Uterus (tissue), 4 donors: ENCODE data around the gene AUTS2. TPM values are rescaled to one million over a fixed set of nuclear protein-coding genes. Genes with fewer than 3 reads are reported as not detected.
"Not testable (repeated sequence)": the region's sequence is repeated elsewhere in the genome, so short reads cannot be mapped to it uniquely, and the experiment has no call there.

ENCODE experiments used
- DNase-seq, 2 donors: peaks; one replicate each; pipeline ENCODE4 v3.0.0-alpha.2; 2019 to 2020
- H3K27ac ChIP-seq, 2 donors: fragments of 200-600 bp; sonication (generic); 1 replicate in 1 of 2; 2 replicates in 1 of 2; pipeline ENCODE4 v1.5.1; 2016 to 2018
- H3K27me3 ChIP-seq, 2 donors: fragments of 200-600 bp; sonication (generic); one replicate each; pipeline ENCODE4 v1.5.1; 2018 to 2019; ENCODE audit warnings: control low read depth in 1 of 2
- H3K36me3 ChIP-seq, 2 donors: fragments of 200-600 bp; sonication (generic); one replicate each; pipeline ENCODE4 v1.5.1; 2019; ENCODE audit warnings: control low read depth in 1 of 2
- H3K4me1 ChIP-seq, 2 donors: fragments of 200-600 bp; sonication (generic); one replicate each; pipeline ENCODE4 v1.5.1; 2018 to 2019; ENCODE audit warnings: control low read depth in 1 of 2
- H3K4me3 ChIP-seq, 2 donors: fragments of 200-600 bp; sonication (generic); 1 replicate in 1 of 2; 2 replicates in 1 of 2; pipeline ENCODE4 v1.5.1; 2018 to 2019; ENCODE audit warnings: mild to moderate bottlenecking in 1 of 2
- H3K9me3 ChIP-seq, 2 donors: fragments of 200-600 bp; sonication (generic); one replicate each; pipeline ENCODE4 v1.5.1; 2019; ENCODE audit warnings: control low read depth in 1 of 2
- POLR2A ChIP-seq, 2 donors: fragments of 450-650 bp; IDR thresholded peaks; one replicate each; pipeline ENCODE4 v1.6.1; 2016; ENCODE audit warnings: antibody characterized with exemption in 2 of 2, mild to moderate bottlenecking in 1 of 2, moderate library complexity in 1 of 2
- intact Hi-C: fragments of 100-400 bp; cut with DNase I; formaldehyde crosslinking; loops from one replicate; pipeline ENCODE4 v1.15.1; 2023; ENCODE audit warnings: low total_unique reads
- total RNA-seq, 4 donors: library from RNA; depleted of rRNA in 3 of 4; stranded (reverse); fragments of >200 nt in 3 of 4; gene quantifications; one replicate each; pipeline versions ENCODE4 v1.1.0 to v1.2.4, GENCODE V29; 2014 to 2023
- TF ChIP-seq, protein P1 (sequence below), 4 experiments: fragments of 200-600 bp in 2 of 4; fragments of 450-650 bp in 2 of 4; sonication (generic) in 2 of 4; IDR thresholded peaks; one replicate each; pipeline ENCODE4 v1.5.1; 2016 to 2019; ENCODE audit warnings: antibody characterized with exemption in 4 of 4, mild to moderate bottlenecking in 2 of 4, moderate library complexity in 1 of 4
- donor health status: DM: yes; HTN: yes; CAD: no.

AUTS2 gene
- total RNA-seq, 4 donors from 2014 or later = 10.5 to 58.2 (median 30.0) TPM

GRCh38 chr7:69776611-69777010, 178.3 kb downstream of the AUTS2 start:
- H3K4me1 ChIP-seq = no peaks in the 10 kb centered on the region
- H3K27ac ChIP-seq = no peak overlapping the region
- intact Hi-C loops = no loop called here
- no peaks in the 10 kb centered on the region for H3K9me3 ChIP-seq
- H3K27me3 ChIP-seq = no peaks in the 10 kb centered on the region
- no peak for DNase-seq
- no peak overlapping the region for H3K4me3 ChIP-seq
- no peaks in the 10 kb centered on the region for H3K36me3 ChIP-seq
- no peak for TF ChIP-seq POLR2A (IDR thresholded peaks at IDR 0.05)
- TF ChIP-seq, protein P1, sequence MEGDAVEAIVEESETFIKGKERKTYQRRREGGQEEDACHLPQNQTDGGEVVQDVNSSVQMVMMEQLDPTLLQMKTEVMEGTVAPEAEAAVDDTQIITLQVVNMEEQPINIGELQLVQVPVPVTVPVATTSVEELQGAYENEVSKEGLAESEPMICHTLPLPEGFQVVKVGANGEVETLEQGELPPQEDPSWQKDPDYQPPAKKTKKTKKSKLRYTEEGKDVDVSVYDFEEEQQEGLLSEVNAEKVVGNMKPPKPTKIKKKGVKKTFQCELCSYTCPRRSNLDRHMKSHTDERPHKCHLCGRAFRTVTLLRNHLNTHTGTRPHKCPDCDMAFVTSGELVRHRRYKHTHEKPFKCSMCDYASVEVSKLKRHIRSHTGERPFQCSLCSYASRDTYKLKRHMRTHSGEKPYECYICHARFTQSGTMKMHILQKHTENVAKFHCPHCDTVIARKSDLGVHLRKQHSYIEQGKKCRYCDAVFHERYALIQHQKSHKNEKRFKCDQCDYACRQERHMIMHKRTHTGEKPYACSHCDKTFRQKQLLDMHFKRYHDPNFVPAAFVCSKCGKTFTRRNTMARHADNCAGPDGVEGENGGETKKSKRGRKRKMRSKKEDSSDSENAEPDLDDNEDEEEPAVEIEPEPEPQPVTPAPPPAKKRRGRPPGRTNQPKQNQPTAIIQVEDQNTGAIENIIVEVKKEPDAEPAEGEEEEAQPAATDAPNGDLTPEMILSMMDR (IDR thresholded peaks at IDR 0.05) = no peak

GRCh38 chr7:69778138-69778537, 179.9 kb downstream of the AUTS2 start:
- intact Hi-C loops = no loop called here
- Histone ChIP-seq H3K4me3 (no peak overlapping the region), H3K4me1 (no peaks in the 10 kb centered on the region), H3K9me3 (no peaks in the 10 kb centered on the region), H3K36me3 (no peaks in the 10 kb centered on the region), H3K27ac (no peak overlapping the region), H3K27me3 (no peaks in the 10 kb centered on the region)
- TF ChIP-seq POLR2A (IDR thresholded peaks at IDR 0.05) = no peak
- TF ChIP-seq, protein P1 (IDR thresholded peaks at IDR 0.05) = no peak
- DNase-seq = no peak

DNA sequence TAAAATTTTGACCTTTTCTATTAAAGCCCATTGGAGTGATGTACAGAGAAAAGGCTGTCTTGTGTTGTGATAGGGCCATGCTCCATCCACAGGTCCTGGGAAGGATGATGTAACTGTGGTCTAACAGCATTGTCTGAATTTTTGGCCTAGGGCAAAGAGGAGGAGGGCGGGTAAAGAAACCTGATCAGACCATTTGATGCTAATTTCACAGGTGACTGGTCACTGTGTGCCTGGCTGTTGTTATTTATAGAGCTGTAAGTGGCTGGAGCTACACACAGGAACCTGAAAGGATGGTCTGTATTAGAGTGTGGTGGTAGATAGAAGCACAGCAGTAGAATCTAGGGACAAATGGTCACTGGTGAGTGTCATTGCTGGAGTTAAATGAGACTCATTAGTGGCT, 182.1 kb downstream of the AUTS2 start:
- Histone ChIP-seq H3K27me3 (no peaks in the 10 kb centered on the region), H3K9me3 (no peaks in the 10 kb centered on the region), H3K4me3 (no peak overlapping the region), H3K36me3 (no peaks in the 10 kb centered on the region), H3K27ac (no peak overlapping the region), H3K4me1 (peaks cover 0 to 11% of the 10 kb centered on the region in 2 donors)
- no peak for DNase-seq
- no peak for TF ChIP-seq POLR2A (IDR thresholded peaks at IDR 0.05)
- TF ChIP-seq, protein P1 (IDR thresholded peaks at IDR 0.05) = no peak
- intact Hi-C loops = no loop called here

DNA sequence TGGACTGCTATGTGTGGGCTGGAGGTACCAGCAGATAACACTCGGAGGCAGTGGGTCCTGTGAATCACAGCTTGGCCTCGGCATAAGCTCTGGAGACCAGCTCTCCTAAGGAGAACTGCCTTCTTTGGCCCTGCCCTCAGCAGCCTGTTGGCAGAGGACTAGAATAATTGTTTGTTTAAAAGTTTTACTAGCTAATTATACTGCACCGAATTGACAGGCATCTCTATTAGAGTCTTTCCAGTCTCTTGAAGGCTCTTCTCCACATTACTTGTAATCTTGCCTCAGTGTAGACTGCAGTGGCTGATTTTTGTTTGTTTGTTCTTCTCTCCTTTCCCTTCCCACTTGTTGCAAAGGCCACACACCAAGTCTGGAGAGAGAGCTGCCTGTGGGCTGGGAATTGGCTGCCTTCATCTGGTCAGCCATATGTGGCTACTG, 183.2 kb downstream of the AUTS2 start:
- H3K9me3 ChIP-seq = no peaks in the 10 kb centered on the region
- peak overlapping the region in 1 of 2 donors; percentile 50 for H3K27ac ChIP-seq
- no peak overlapping the region for H3K4me3 ChIP-seq
- no peaks in the 10 kb centered on the region for H3K36me3 ChIP-seq
- peak; percentile 23 to 26 for DNase-seq
- intact Hi-C loops = no loop called here
- H3K4me1 ChIP-seq = peaks cover 0 to 11% of the 10 kb centered on the region in 2 donors
- H3K27me3 ChIP-seq = no peaks in the 10 kb centered on the region
- TF ChIP-seq POLR2A (IDR thresholded peaks at IDR 0.05) = no peak
- TF ChIP-seq, protein P1 (IDR thresholded peaks at IDR 0.05) = no peak

- intact Hi-C loops = no loop called here
- peaks cover 0 to 11% of the 10 kb centered on the region in 2 donors for H3K4me1 ChIP-seq
- H3K9me3 ChIP-seq = no peaks in the 10 kb centered on the region
- no peaks in the 10 kb centered on the region for H3K27me3 ChIP-seq
- no peak overlapping the region for H3K4me3 ChIP-seq
- H3K36me3 ChIP-seq = no peaks in the 10 kb centered on the region
- H3K27ac ChIP-seq = peak overlapping the region in 1 of 2 donors; percentile 9
- TF ChIP-seq POLR2A (IDR thresholded peaks at IDR 0.05) = no peak
- TF ChIP-seq, protein P1 (IDR thresholded peaks at IDR 0.05) = no peak
- DNase-seq = peak; percentile 64 to 67
These were observed 184.8 kb downstream of the AUTS2 start for GRCh38 chr7:69782917-69783684.

DNA sequence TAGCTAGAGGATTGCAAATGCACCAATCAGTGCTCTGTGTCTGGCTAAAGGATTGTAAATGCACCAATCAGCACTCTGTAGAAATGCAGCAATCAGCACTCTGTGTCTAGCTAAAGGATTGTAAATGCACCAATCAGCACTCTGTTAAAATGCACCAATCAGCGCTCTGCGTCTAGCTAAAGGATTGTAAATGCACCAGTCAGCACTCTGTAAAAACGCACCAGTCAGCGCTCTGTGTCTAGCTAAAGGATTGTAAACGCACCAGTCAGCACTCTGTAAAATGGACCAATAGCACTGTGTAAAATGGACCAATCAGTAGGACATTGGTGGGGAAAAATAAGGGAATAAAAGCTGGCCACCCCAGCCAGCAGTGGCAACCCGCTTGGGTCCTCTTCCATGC, 187.9 kb downstream of the AUTS2 start:
- DNase-seq, H3K9me3 ChIP-seq, H3K27me3 ChIP-seq, H3K4me3 ChIP-seq, H3K36me3 ChIP-seq, H3K27ac ChIP-seq, intact Hi-C loops: not testable (repeated sequence)
- peaks cover 0 to 11% of the 10 kb centered on the region in 2 donors for H3K4me1 ChIP-seq
